Keratinocyte (primary cell): ENCODE data around the gene NAA40.

Source experiments
- CTCF ChIP-seq, 3 experiments: IDR thresholded peaks in 1 of 3; conservative IDR thresholded peaks in 1 of 3; optimal IDR thresholded peaks in 1 of 3; 2 replicates in 2 of 3; 3 replicates in 1 of 3; pipeline versions ENCODE3 to v1.5.1; 2011; ENCODE audit warnings: low read length in 3 of 3, mild to moderate bottlenecking in 3 of 3, moderate library complexity in 2 of 3, control low read depth in 1 of 3, inconsistent platforms in 1 of 3; ENCODE audit not compliant: insufficient read depth in 2 of 3; ENCODE audit errors: extremely low read depth in 1 of 3
- EZH2 ChIP-seq: IDR thresholded peaks from one replicate; pipeline ENCODE4 v1.6.1; 2012; ENCODE audit warnings: inconsistent platforms, mild to moderate bottlenecking, low read length, moderate library complexity

- TF ChIP-seq CTCF (optimal IDR thresholded peaks at IDR 0.05 in 1 of 3, IDR thresholded peaks at IDR 0.05 in 1 of 3, conservative IDR thresholded peaks at IDR 0.05 in 1 of 3; ENCODE audit: extremely low read depth in 1 of 3, insufficient read depth in 2 of 3, low read length in 3 of 3) (no peak), EZH2 (no peak)
Measured at GRCh38 chr11:63906087-63906486, 32.7 kb upstream of the NAA40 start.
